Upper lobe of right lung (tissue), 1 donor: Measurements from ENCODE around the gene PTH2R. TPM values are rescaled to one million over a fixed set of nuclear protein-coding genes. Genes with fewer than 3 reads are reported as not detected.

Experiments used
- ATAC-seq: fragments of 200-7000 bp; cut with Tn5 transposase; one replicate; pipeline ENCODE4 v1.9.1; 2020; ENCODE audit warnings: mild to moderate bottlenecking, moderate library complexity
- DNase-seq: peaks from one replicate; pipeline ENCODE4 v3.0.0-alpha.2; 2020
- H3K27ac ChIP-seq: fragments of 200-600 bp; one replicate; pipeline ENCODE4 v1.8.0; 2022
- H3K27me3 ChIP-seq: fragments of 200-600 bp; one replicate; pipeline ENCODE4 v1.8.0; 2022; ENCODE audit warnings: mild to moderate bottlenecking
- H3K36me3 ChIP-seq: fragments of 200-600 bp; one replicate; pipeline ENCODE4 v1.8.0; 2022
- H3K4me1 ChIP-seq: fragments of 200-600 bp; one replicate; pipeline ENCODE4 v1.8.0; 2022
- H3K4me3 ChIP-seq: fragments of 200-600 bp; one replicate; pipeline ENCODE4 v1.8.0; 2022; ENCODE audit warnings: mild to moderate bottlenecking
- H3K9me3 ChIP-seq: fragments of 200-600 bp; one replicate; pipeline ENCODE4 v1.8.0; 2022
- intact Hi-C: fragments of 100-400 bp; cut with DNase I; formaldehyde crosslinking; loops from one replicate; pipeline ENCODE4 v1.11.0; 2022
- long read RNA-seq: library from polyadenylated mRNA; unstranded; transcript quantifications from one replicate; pipeline ENCODE4 v2.0.0, GENCODE V29; 2021
- total RNA-seq: library from RNA; stranded (reverse); fragmentation: NEBNext Ultra II Directional; extraction: Animal tissue kit (Norgen Biotek cat#: 25700); gene quantifications from one replicate; pipeline ENCODE4 v1.2.1, GENCODE V29; 2021
- TF ChIP-seq, protein P1 (sequence below): fragments of 200-600 bp; IDR thresholded peaks from one replicate; pipeline ENCODE4 v1.8.0; 2022; ENCODE audit warnings: antibody characterized with exemption
- donor health status: DM: no; HTN: yes; CAD: no; lungs with severe emphysema.

Gene PTH2R, protein sequence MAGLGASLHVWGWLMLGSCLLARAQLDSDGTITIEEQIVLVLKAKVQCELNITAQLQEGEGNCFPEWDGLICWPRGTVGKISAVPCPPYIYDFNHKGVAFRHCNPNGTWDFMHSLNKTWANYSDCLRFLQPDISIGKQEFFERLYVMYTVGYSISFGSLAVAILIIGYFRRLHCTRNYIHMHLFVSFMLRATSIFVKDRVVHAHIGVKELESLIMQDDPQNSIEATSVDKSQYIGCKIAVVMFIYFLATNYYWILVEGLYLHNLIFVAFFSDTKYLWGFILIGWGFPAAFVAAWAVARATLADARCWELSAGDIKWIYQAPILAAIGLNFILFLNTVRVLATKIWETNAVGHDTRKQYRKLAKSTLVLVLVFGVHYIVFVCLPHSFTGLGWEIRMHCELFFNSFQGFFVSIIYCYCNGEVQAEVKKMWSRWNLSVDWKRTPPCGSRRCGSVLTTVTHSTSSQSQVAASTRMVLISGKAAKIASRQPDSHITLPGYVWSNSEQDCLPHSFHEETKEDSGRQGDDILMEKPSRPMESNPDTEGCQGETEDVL
- total RNA-seq = not detected
- long read RNA-seq = 0 reads

DNA sequence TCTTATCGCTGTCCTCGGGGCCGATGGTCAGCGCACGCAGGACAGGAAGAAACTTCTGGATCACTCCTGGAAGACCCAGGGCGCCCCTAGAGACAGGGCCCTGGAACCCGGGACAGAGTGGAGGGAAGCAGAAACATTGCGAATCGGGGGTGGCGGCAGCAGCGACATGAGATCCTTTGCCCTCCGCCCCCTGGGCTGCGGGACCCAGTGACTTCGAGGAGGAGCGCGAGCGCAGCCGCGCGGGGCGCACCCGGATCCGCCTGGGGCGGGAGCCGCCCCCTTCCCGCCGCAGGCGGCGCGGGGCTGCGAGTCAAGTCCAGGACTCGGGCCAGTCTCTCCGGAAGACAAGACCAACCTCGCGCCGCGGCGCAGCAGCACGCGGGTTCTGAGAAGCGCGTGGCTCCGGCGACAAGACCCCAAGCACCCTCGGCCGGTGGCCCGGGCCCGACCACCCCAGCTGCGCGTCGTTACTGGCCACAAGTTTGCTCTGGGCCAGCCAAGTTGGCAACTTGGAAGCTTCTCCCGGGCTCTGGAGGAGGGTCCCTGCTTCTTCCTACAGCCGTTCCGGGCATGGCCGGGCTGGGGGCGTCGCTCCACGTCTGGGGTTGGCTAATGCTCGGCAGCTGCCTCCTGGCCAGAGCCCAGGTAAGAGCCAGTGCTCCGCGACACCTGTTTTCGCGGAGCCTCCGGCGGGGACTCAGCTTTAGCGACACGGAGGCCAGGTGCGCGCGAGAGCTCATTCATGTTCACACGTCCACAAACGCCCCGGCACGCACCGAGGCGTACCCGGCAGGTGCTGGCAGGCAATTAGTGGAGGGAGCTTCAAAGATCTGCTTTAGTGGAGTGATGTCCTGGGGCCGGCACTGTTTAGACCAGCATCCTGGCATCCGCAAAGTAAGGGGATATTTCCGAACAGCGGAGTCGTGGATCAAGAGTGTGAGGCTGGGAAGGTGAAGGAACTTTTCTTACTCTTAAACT, at the start of gene PTH2R:
Gene PTH2R (plus strand): TSS at position 319 of the 978 bp plus-strand sequence. CDS start 252 bp downstream, at position 571.
- Histone ChIP-seq H3K9me3 (no peaks in the 10 kb centered on the region), H3K4me3 (peak within 1 kb of the TSS; percentile 6), H3K4me1 (no peaks in the 10 kb centered on the region), H3K27me3 (peaks cover 44% of the 10 kb centered on the region), H3K36me3 (no peaks in the 10 kb centered on the region), H3K27ac (no peak within 1 kb of the TSS)
- peak; percentile 62 for DNase-seq
- TF ChIP-seq, protein P1, sequence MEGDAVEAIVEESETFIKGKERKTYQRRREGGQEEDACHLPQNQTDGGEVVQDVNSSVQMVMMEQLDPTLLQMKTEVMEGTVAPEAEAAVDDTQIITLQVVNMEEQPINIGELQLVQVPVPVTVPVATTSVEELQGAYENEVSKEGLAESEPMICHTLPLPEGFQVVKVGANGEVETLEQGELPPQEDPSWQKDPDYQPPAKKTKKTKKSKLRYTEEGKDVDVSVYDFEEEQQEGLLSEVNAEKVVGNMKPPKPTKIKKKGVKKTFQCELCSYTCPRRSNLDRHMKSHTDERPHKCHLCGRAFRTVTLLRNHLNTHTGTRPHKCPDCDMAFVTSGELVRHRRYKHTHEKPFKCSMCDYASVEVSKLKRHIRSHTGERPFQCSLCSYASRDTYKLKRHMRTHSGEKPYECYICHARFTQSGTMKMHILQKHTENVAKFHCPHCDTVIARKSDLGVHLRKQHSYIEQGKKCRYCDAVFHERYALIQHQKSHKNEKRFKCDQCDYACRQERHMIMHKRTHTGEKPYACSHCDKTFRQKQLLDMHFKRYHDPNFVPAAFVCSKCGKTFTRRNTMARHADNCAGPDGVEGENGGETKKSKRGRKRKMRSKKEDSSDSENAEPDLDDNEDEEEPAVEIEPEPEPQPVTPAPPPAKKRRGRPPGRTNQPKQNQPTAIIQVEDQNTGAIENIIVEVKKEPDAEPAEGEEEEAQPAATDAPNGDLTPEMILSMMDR = no peak
- peak; percentile 61 for ATAC-seq
- intact Hi-C loops = no loop called here

DNA sequence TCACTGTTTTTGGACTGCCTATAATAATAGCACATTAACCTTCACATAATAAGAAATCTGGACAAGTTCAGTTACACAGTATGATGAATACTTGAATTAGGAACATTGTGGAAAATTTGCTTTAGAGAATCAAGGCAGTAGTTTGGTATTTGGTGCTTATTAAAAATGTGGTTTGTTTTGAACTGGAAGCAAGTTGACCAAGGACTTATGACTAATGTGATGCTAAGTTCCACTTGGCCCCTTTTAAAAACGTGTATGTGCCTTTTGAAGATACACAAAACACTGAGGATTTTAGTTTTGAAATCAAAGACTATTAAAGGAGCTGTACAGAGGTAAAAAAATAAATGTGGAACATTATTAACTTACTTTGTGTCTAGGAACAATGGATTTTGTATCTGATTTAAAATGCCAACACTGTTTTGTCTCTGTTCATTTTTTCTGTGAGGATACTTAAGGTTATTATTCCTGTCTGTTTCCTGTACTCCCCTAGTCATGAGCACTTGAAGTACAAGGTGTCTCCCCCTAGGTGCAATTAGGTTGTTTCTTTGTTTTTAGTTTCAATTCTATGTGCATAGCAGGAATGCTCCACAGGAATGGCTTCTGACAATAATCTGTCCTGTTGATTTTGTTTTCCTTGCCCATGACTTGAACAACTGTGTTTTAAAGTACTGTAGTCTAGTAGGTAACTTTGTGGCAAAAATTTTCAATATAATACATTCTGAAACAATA, 49.6 kb upstream of the PTH2R start:
- ATAC-seq = no peak
- H3K9me3 ChIP-seq = no peaks in the 10 kb centered on the region
- no peak overlapping the region for H3K27ac ChIP-seq
- H3K4me1 ChIP-seq = no peaks in the 10 kb centered on the region
- no peak for DNase-seq
- H3K4me3 ChIP-seq = no peak overlapping the region
- peaks cover 44% of the 10 kb centered on the region for H3K36me3 ChIP-seq
- no peaks in the 10 kb centered on the region for H3K27me3 ChIP-seq
- TF ChIP-seq, protein P1 = no peak
- intact Hi-C loops = no loop called here

DNA sequence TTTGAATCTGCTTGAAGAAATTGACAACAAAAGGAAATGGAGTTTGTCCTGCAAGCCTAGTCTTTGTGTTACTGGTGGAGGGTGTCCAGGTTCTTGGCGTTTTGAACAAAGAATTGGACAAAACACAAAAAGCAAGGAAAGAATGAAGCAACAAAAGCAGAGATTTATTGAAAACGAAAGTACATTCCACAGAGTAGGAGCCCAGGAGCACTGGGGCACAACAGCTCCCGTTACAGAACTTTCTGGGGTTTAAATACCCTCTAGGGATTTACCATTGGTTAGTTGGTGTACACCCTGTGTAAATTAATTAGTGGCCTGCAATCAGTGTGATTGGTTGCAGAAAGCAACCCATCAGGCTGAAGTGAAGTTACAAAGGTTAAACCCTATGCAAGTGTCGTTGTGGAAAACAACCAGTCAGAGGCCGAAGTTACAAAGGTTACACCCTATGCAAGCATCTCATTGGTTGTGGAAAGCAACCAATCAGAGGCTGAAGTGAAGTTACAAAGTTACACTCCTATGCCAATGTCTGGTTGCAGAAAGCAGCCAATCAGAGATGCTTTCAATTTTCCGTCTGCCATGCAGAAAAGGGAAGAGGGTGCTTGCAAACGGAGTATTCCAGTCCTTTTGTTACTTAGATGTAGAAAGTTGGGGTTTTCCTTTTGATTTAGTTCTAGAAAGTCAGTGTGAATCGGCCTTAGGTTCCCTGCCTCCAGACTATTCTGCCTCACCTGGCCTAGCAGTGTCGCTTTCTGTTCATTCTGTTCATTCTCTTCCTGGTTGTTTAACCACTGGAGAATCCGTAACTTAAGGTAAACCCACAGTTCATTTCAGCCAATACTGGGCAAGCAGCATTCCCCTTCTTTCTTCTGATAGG, 47.6 kb upstream of the PTH2R start:
- Histone ChIP-seq H3K36me3 (peaks cover 24% of the 10 kb centered on the region), H3K9me3 (no peaks in the 10 kb centered on the region), H3K4me3 (no peak overlapping the region), H3K4me1 (no peaks in the 10 kb centered on the region), H3K27ac (no peak overlapping the region), H3K27me3 (no peaks in the 10 kb centered on the region)
- intact Hi-C loops = no loop called here
- no peak for ATAC-seq
- TF ChIP-seq, protein P1 = no peak
- no peak for DNase-seq

DNA sequence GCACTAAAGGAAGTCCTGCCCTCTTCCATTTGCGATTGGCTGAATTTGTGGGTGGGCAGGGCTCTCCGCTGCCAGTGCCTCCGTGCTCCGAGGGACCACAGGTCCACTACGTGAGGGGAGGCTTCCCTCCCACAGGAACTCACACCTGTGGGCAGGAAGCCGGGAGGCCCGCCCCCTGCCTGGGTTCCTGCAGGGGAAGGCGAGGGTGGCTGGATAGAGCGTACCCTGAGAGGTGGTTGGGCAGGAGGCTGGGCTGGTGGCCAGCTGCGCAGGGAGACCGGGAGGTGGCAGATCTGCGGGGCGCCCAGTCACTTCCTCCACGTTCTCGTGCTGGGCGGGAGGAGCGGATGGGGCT, 47.0 kb upstream of the PTH2R start:
- Histone ChIP-seq H3K36me3 (peaks cover 18% of the 10 kb centered on the region), H3K4me3 (no peak overlapping the region), H3K27ac (no peak overlapping the region), H3K27me3 (no peaks in the 10 kb centered on the region), H3K9me3 (no peaks in the 10 kb centered on the region), H3K4me1 (no peaks in the 10 kb centered on the region)
- peak; percentile 61 for DNase-seq
- peak; percentile 62 for ATAC-seq
- intact Hi-C loops = no loop called here
- TF ChIP-seq, protein P1 = no peak
